IMR-90 (cell line): ENCODE data around the gene LAPTM5. TPM values are rescaled to one million over a fixed set of nuclear protein-coding genes. Genes with fewer than 3 reads are reported as not detected.

Experiments
- ATAC-seq: fragments of 200-7000 bp; cut with Tn5 transposase; 2 replicates; pipeline ENCODE4 v1.9.1; 2020; ENCODE audit warnings: low read depth, mild to moderate bottlenecking, moderate library complexity
- BruUV-seq: library from RNA; stranded (reverse); fragments of 400-500 nt; replicated peaks from 2 replicates; lab custom pipeline; 2021; lab: Mats Ljungman, UMichigan
- CTCF ChIA-PET: fragments of 300-600 bp; formaldehyde crosslinking; extraction: SDS; loops from one replicate; lab custom pipeline; 2021; ENCODE audit warnings: antibody characterized with exemption; lab: Yijun Ruan, JAX
- POLR2A ChIA-PET: fragments of 300-600 bp; sonication (Branson Sonifier 250); formaldehyde crosslinking; loops from one replicate; lab custom pipeline; 2022; ENCODE audit warnings: antibody characterized with exemption; ENCODE audit not compliant: unreplicated experiment; lab: Charles Lee
- DNase-seq: peaks from one replicate; pipeline ENCODE4 v3.0.0; 2013
- H2AFZ ChIP-seq: replicated peaks from 2 replicates; pipeline ENCODE3; 2013; ENCODE audit warnings: low read length, mild to moderate bottlenecking; ENCODE audit not compliant: poor library complexity
- H2AK5ac ChIP-seq: 2 replicates; pipeline ENCODE4 v1.6.1; 2013; ENCODE audit warnings: low read depth, low read length, inconsistent platforms
- H2AK9ac ChIP-seq: replicated peaks from 2 replicates; pipeline ENCODE3; 2013; ENCODE audit warnings: mild to moderate bottlenecking, low read depth, low read length, moderate library complexity; ENCODE audit not compliant: poor library complexity
- H2BK120ac ChIP-seq: 2 replicates; pipeline ENCODE4 v1.6.1; 2013; ENCODE audit warnings: low read depth, low read length, inconsistent platforms
- H2BK15ac ChIP-seq: 3 replicates; pipeline ENCODE4 v1.6.1; 2013; ENCODE audit warnings: low read depth, low read length, inconsistent platforms
- H2BK20ac ChIP-seq: 2 replicates; pipeline ENCODE4 v1.6.1; 2013; ENCODE audit warnings: low read depth, mild to moderate bottlenecking, inconsistent platforms, low read length, moderate library complexity
- H2BK5ac ChIP-seq: 2 replicates; pipeline ENCODE4 v1.6.1; 2013; ENCODE audit warnings: mild to moderate bottlenecking, low read depth, low read length, inconsistent platforms; ENCODE audit not compliant: poor library complexity, severe bottlenecking
- H3K14ac ChIP-seq: replicated peaks from 2 replicates; pipeline ENCODE4 v1.6.1; 2013; ENCODE audit warnings: low read depth, low read length, inconsistent platforms
- H3K18ac ChIP-seq: 2 replicates; pipeline ENCODE4 v1.6.1; 2013; ENCODE audit warnings: low read depth, low read length, control low read depth
- H3K23ac ChIP-seq: 2 replicates; pipeline ENCODE4 v1.6.1; 2013; ENCODE audit warnings: low read depth, low read length, inconsistent platforms
- H3K27ac ChIP-seq: 2 replicates; pipeline ENCODE4 v1.5.1; 2013; ENCODE audit warnings: mild to moderate bottlenecking, control low read depth, low read length; ENCODE audit not compliant: insufficient read depth
- H3K27me3 ChIP-seq: 2 replicates; pipeline ENCODE4 v1.6.1; 2013; ENCODE audit warnings: low read length; ENCODE audit not compliant: control insufficient read depth, insufficient read depth
- H3K36me3 ChIP-seq: 2 replicates; pipeline ENCODE4 v1.6.1; 2013; ENCODE audit warnings: low read length, mixed read lengths; ENCODE audit not compliant: control insufficient read depth, insufficient read depth
- H3K4ac ChIP-seq: 2 replicates; pipeline ENCODE4 v1.6.1; 2013; ENCODE audit warnings: low read depth, low read length, inconsistent platforms
- H3K4me1 ChIP-seq: 2 replicates; pipeline ENCODE4 v1.6.1; 2013; ENCODE audit warnings: low read length, mixed read lengths; ENCODE audit not compliant: control insufficient read depth, insufficient read depth
- H3K4me2 ChIP-seq: 2 replicates; pipeline ENCODE4 v1.6.1; 2013; ENCODE audit warnings: low read depth, mild to moderate bottlenecking, control low read depth, low read length, moderate library complexity
- H3K4me3 ChIP-seq: 2 replicates; pipeline ENCODE4 v1.5.1; 2013; ENCODE audit warnings: low read depth, mild to moderate bottlenecking, control low read depth, low read length, moderate library complexity; ENCODE audit not compliant: insufficient read depth
- H3K56ac ChIP-seq: 2 replicates; pipeline ENCODE4 v1.6.1; 2013; ENCODE audit warnings: low read length, inconsistent platforms; ENCODE audit not compliant: insufficient read depth; ENCODE audit errors: extremely low read depth
- H3K79me1 ChIP-seq, 2 experiments: 2 replicates each; pipeline ENCODE4 v1.6.1; 2013; ENCODE audit warnings: low read length in 2 of 2, inconsistent platforms in 1 of 2, low read depth in 1 of 2
- H3K9ac ChIP-seq: 2 replicates; pipeline ENCODE4 v1.6.1; 2013; ENCODE audit warnings: low read depth, low read length, control low read depth
- H3K9me1 ChIP-seq: 2 replicates; pipeline ENCODE4 v1.6.1; 2013; ENCODE audit warnings: low read length, inconsistent platforms; ENCODE audit not compliant: insufficient read depth
- H3K9me3 ChIP-seq: 2 replicates; pipeline ENCODE4 v1.6.1; 2013; ENCODE audit warnings: low read length; ENCODE audit not compliant: control insufficient read depth, insufficient read depth
- H4K20me1 ChIP-seq: 2 replicates; pipeline ENCODE4 v1.6.1; 2013; ENCODE audit warnings: low read length, inconsistent platforms; ENCODE audit not compliant: insufficient read depth
- H4K5ac ChIP-seq: 2 replicates; pipeline ENCODE4 v1.6.1; 2013; ENCODE audit warnings: mild to moderate bottlenecking, low read depth, low read length, control low read depth
- H4K8ac ChIP-seq, 2 experiments: 2 replicates each; pipeline ENCODE4 v1.6.1; 2013; ENCODE audit warnings: low read depth in 2 of 2, low read length in 2 of 2, control low read depth in 1 of 2, inconsistent platforms in 1 of 2
- H4K91ac ChIP-seq: 2 replicates; pipeline ENCODE4 v1.6.1; 2013; ENCODE audit warnings: low read depth, low read length, inconsistent platforms; ENCODE audit not compliant: insufficient read depth
- CEBPB ChIP-seq: IDR thresholded peaks from 2 replicates; pipeline ENCODE4 v1.6.1; 2012; ENCODE audit warnings: low read depth, low read length, improper control_type of control experiment
- CHD1 ChIP-seq: IDR thresholded peaks from 2 replicates; pipeline ENCODE4 v1.6.1; 2012; ENCODE audit warnings: low read depth, low read length, improper control_type of control experiment
- POLR2A ChIP-seq: IDR thresholded peaks from 2 replicates; pipeline ENCODE4 v1.6.1; 2012; ENCODE audit warnings: mild to moderate bottlenecking, low read depth, low read length
- RFX5 ChIP-seq: IDR thresholded peaks from 2 replicates; pipeline ENCODE4 v1.8.0; 2012; ENCODE audit warnings: low read depth, mild to moderate bottlenecking, low read length, moderate library complexity
- WGBS, 2 experiments: methylation state at CpG; one replicate each; pipeline versions ENCODE4 v1.1.5 to v1.1.7; 2013; ENCODE audit warnings: missing lambda C conversion rate in 2 of 2; ENCODE audit not compliant: insufficient read length in 1 of 2; ENCODE audit errors: extremely low coverage in 2 of 2; 5-methylcytosine and 5-hydroxymethylcytosine counted together
- dilution Hi-C: fragments of 300-500 bp; cut with HindIII; formaldehyde crosslinking; loops from one replicate; pipeline ENCODE4 v1.14.3; 2018; ENCODE audit warnings: low sequenced_read_pairs; ENCODE audit not compliant: unreplicated experiment
- in situ Hi-C: fragments of 300-500 bp; cut with MboI; formaldehyde crosslinking; loops from 3 replicates; pipeline ENCODE4 v1.14.3; 2019; ENCODE audit warnings: low sequenced_read_pairs, inconsistent platforms, mixed read lengths
- intact Hi-C: fragments of 100-400 bp; cut with micrococcal nuclease; formaldehyde crosslinking; loops from 2 replicates; pipeline ENCODE4 v1.10.0; 2022
- polyA plus RNA-seq, 3 experiments: library from polyadenylated mRNA; depleted of rRNA; stranded (reverse); fragments of >200 nt; gene quantifications; 2 replicates each; pipeline ENCODE4 v1.2.3, GENCODE V29; 2012; ENCODE audit warnings: low replicate concordance in 1 of 3
- total RNA-seq: library from RNA; depleted of rRNA; stranded (reverse); fragments of >200 nt; gene quantifications from 2 replicates; pipeline ENCODE4 v1.2.3, GENCODE V29; 2012
- TF ChIP-seq, protein P1 (sequence below): fragments of 150-350 bp; IDR thresholded peaks from 2 replicates; pipeline ENCODE4 v1.6.1; 2016; ENCODE audit warnings: low read depth, mild to moderate bottlenecking, low read length, moderate library complexity, borderline replicate concordance

The LAPTM5 gene
- total and polyA plus RNA-seq, 2 of the 4 experiments (the other 2 are of a cell fraction) = 0.09 TPM; not detected in 1

DNA sequence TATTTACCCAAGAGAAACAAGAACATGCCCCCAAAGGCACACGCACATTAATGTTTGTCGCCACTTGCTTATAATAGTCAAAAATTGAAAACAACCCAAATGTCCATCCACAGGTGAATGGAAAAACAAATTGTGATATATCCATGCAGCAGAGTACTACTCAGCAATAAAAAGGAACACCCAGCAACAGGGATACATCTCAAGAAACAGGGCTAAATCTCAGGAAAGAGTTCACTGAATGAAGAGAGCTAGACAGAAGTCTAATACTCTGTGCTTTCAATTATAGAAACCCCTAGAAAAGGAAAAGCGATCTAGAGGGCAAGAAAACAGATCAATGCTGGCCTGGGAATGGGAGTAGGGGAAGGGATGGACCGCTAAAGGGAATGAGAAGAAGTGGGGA lies 36.7 kb upstream of the LAPTM5 start:
- Histone ChIP-seq H4K91ac (no peak overlapping the region), H4K20me1 (no peaks in the 10 kb centered on the region; the same call in 1 of the 2 replicates), H3K9me1 (no peaks in the 10 kb centered on the region; the same call in 1 of the 2 replicates), H2BK5ac (no peak overlapping the region), H3K27me3 (peaks cover 20% of the 10 kb centered on the region), H3K27ac (no peak overlapping the region), H3K9ac (no peak overlapping the region), H3K36me3 (no peaks in the 10 kb centered on the region), H2BK15ac (no peak overlapping the region), H2BK120ac (no peak overlapping the region), H4K5ac (no peak overlapping the region), H3K9me3 (peaks cover 4% of the 10 kb centered on the region), H3K4me3 (no peak overlapping the region), H3K4me2 (no peak overlapping the region), H2AK9ac (no peak overlapping the region), H4K8ac (no peak overlapping the region), H3K23ac (no peak overlapping the region), H2BK20ac (no peak overlapping the region), H3K14ac (no peak overlapping the region), H2AK5ac (no peak overlapping the region), H3K56ac (no peak overlapping the region), H3K79me1 (no peaks in the 10 kb centered on the region), H3K18ac (no peak overlapping the region), H3K4me1 (peaks cover 4% of the 10 kb centered on the region; the same call in 1 of the 2 replicates), H2AFZ (no peak overlapping the region), H3K4ac (no peak overlapping the region)
- dilution Hi-C loops (no loop called here), intact Hi-C loops (no loop called here), in situ Hi-C loops (no loop called here)
- no TSS peak for BruUV-seq
- no peak for DNase-seq
- CTCF ChIA-PET = interaction anchor here (1.0 to 1.9 kb wide), 3 partner anchors 12 to 117 kb away, joined by 3 to 5 read pairs (median 4); no protein-coding TSS in a partner anchor
- POLR2A ChIA-PET = no interaction called here
- ATAC-seq = no peak
- TF ChIP-seq RFX5 (no peak), POLR2A (no peak), CEBPB (no peak), CHD1 (no peak)
- TF ChIP-seq, protein P1, sequence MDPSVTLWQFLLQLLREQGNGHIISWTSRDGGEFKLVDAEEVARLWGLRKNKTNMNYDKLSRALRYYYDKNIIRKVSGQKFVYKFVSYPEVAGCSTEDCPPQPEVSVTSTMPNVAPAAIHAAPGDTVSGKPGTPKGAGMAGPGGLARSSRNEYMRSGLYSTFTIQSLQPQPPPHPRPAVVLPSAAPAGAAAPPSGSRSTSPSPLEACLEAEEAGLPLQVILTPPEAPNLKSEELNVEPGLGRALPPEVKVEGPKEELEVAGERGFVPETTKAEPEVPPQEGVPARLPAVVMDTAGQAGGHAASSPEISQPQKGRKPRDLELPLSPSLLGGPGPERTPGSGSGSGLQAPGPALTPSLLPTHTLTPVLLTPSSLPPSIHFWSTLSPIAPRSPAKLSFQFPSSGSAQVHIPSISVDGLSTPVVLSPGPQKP = no peak
- 90% methylated on average over 2 of the region's 4 CpGs; no CpG with 5 or more reads in 1 of the 2 experiments for WGBS, 2 experiments
